Activated CD8-positive, alpha-beta memory T cell treated with anti-CD3 and anti-CD28 coated beads for 4 hours (primary cell): ENCODE results near the gene DENND2A.
A peak's percentile ranks its signal among the peaks of the same experiment; 100 is the strongest.
"Not testable (repeated sequence)": the region's sequence is repeated elsewhere in the genome, so short reads cannot be mapped to it uniquely, and the experiment has no call there.

Source experiments
- DNase-seq, 2 donors: peaks; one replicate each; pipeline ENCODE4 v3.0.0-alpha.2; 2020; ENCODE audit warnings: low read depth in 2 of 2

Gene DENND2A

DNA sequence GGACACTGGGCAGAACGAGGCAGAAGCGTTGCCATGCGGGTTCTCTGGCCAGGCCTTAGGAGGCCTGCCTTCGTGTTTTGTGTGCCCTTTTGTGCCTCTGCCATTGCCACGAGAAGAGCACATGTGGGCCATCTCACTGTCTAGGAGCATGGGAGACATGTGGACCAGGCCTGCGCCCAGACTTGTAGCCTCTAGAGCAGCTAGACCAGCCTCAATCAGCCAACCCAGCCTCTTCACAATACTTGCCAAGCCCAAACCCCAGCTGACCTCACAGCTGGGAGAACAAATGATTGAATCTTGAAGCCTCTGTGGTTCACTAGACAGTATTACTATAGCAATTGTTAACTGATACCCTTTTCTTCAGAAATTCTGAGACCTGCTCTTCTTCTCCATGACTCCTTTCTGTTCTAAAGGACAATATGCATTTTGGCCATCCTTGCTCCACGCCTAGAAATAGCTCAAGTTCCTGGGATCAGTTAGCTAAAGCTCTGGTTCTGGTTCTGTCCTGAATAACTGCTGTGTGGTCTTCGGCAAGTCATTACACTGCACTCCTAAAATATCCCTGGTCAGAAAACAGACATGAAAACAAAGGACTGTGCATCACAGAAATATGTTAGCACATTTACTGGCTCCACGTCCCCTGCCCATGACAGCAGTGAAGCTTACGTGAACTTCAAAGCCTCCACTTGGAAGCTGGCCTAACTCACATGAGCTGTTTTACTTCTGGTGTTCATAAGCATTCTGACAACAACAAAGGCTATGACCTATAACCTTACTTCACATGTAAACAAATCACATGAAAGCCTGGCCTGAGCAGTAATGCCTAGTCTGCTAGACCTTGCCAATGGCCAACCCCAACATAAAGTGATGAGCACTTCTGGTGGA lies 89.0 kb downstream of the DENND2A start:
- no peak for DNase-seq

DNA sequence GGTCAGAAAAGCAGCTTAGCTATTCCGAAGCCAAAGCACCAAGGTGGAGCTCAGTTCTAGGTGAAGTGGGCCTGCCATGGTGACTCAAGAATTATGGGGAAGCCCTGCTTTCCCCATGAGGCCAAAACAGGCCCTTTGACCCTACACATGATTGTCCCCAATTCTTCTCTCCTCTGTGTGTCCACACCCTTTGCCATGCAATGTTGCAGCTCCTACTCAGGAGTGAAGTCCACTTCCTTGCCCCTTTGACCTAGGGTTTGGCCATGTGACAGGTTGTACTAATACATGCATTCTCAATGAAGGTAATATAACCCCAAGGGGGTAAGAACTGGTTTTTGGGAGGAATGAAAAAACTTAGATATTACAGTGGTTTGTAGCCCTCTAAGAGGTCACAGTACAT lies 93.7 kb downstream of the DENND2A start:
- no peak for DNase-seq

DNA sequence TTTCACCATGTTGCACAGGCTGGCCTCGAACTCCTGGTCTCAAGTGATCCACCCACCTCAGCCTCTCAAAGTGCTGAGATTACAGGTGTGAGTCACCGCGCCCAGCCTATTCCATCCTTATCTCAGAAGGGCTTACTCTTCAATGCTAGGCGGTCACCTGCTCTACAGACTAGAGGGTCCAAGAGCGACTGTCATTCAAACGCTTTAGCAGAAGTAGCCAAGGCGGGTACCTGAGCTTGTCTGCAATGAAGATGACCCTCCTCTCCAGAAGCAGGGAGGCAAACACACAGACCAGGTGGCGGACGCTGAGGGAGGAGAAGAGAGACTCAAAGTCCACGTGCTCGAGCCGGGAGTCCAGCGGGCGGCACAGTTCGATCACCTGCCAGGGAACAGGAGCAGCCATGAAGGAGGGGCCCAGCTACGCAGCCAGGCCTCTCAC lies 96.2 kb downstream of the DENND2A start:
- no peak for DNase-seq

GRCh38 chr7:140542228-140542603 lies 98.4 kb downstream of the DENND2A start:
- DNase-seq, result no peak

DNA sequence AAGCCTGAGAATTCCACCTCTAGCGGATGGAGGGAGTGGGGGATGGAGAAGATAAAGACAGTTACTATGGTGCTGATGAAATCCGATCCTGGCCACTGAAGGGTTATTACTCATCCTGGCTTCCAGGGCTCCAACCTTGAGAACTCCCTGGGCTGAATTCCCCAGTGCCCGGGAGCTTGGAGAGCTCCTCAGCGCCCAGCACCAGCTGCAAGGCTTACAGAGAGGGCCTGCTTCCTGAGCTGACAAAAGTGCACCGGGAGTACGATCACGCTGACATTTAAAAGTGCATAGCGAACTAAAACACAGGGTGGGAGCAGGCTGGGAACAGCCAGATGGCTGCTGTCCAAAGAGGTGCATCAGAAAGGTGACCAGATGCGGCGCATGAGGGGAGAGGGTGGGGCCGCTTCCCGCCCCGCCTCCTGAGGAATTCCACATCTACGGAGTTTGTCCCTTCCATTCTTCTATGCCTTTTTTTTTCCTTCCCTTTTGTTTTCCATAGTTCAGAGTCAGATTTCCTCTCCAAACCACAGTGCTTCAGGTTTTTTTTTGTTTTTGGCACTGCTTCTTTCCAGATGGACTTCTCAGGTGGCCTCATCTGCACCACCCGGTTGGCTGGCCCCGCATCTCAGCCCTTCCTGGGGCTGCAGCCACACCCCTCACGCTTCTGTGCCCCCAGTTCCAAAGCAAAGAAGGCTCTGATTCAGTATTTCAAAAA lies 98.9 kb downstream of the DENND2A start:
- no peak for DNase-seq

DNA sequence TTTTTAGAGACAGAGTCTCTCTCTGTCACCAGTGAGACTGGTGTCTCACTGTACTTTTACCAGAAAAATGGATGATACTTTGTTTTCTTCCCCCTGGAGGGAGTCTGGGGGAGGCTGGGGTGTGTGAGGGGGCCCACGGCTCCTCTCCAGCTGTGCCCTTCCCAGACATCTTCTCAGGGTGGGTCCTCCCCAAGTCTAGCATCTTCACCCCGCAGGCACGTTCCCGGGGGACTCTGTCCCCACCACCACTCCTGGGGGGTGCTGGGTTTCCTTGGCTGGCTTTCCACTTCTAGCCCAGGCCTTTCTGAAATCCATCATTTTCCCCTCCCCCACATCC lies 99.5 kb downstream of the DENND2A start:
- no peak for DNase-seq

DNA sequence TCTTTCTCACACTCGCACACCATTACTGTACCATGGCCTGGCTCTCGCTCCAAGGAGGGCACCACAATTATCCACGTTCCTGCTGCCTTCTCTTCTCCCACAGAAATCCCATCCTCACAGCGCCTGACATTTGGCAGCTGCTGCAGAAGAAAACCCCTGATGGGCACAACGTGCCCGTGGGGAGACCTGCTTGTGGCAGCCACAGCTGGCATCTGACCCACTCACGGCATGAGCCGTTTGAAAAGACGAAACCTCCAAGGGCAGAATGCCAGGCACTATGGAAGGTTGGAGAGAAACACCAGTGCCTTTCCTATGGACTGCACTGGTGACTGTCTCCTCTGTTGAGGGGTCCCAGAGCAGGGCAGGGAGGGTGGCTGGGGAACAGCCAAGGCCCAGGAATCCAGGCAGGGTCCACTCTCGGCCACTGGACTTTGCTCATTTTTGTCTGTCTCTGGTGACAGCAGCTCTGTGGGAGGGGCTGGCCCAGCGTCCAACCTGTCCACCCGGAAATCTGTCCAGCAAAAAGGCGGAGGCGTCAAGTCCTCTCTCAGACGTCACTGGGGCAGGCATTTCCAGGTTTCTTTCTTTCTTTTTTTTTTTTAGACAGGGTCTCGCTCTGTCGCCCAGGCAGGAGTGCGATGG lies 100.4 kb downstream of the DENND2A start:
- DNase-seq, result no peak

GRCh38 chr7:140539461-140539860 lies 101.2 kb downstream of the DENND2A start:
- DNase-seq, result no peak

DNA sequence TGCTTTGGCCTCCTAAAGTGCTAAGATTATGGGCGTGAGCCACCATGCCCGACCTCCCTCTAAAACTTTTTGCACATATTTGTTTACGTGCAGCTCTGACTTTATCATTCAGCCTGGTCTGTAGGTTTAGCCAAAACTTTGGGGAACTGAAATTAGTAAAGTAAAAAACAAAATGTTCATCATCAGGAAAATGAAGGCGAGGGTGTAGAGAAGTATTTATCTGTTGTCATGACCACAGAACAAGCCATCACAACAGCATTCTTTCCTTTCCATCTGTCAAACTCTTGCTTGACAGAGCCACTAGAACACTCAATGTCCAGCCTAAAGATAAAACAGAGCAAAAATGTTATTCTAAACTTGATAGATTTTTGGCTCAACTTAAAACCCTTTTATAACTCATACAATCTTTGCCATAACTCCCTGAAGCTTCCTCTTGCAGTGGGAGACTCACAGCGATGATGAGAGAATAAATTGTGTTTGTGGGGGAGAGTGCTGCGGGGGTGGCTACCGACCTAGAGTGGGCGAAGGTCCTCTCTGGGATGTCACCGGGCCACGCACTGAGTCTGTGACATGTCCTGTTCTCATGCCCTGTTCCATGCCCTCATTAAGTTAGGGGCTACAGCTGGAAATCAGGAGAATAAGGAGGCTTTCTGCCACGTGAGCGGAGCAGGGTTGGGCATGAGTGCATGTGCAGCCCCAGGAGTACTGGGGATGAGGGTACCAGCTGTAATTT lies 102.7 kb downstream of the DENND2A start:
- no peak for DNase-seq

- no peak for DNase-seq
Measured at GRCh38 chr7:140534743-140535142, 105.9 kb downstream of the DENND2A start.

- DNase-seq, result no peak
Measured at GRCh38 chr7:140533394-140533872, 107.2 kb downstream of the DENND2A start.

GRCh38 chr7:140529428-140529827 lies 111.2 kb downstream of the DENND2A start:
- DNase-seq, result not testable (repeated sequence)

- no peak for DNase-seq
Measured at GRCh38 chr7:140526787-140527664, 113.6 kb downstream of the DENND2A start.

DNA sequence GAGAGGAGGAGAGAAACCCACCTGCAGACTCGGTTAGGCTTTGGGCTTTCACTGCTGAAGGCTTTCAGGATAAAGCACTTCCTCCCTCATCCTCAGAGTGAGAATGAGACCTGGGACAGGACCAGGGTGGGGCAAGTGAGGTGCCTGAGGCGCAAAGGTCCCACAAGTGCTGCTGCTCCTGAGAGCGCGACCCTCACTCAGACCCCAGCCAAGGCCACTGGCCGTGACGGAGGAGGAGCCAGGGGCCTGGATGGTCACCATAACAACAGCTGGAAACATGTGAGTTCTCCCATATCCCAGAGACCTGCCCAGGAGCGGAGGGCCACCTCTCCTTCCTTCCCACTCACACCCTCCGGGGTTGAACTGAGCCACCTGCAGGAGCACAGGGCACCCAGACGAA lies 114.4 kb downstream of the DENND2A start:
- no peak for DNase-seq

DNA sequence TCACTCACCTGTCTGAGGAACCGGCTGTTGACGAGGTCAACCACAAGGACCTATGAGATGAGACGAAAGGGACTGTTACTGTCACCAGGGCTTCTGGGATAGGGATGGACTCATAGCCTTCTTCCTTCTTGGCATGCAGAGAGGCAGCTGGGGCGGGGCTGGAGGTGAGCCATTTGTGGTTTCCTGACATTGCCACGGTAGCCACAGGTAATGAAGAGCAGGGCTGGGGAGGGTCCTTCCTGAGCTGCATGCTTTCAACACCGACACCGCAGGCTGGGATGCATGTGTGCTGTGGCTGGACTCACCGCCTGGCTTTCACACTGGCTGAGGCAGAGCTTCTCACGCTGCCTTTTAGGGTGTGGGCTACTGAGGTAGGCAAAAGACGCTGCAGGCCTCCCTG lies 114.9 kb downstream of the DENND2A start:
- DNase-seq, result peak in 1 of 2 donors; percentile 9

DNA sequence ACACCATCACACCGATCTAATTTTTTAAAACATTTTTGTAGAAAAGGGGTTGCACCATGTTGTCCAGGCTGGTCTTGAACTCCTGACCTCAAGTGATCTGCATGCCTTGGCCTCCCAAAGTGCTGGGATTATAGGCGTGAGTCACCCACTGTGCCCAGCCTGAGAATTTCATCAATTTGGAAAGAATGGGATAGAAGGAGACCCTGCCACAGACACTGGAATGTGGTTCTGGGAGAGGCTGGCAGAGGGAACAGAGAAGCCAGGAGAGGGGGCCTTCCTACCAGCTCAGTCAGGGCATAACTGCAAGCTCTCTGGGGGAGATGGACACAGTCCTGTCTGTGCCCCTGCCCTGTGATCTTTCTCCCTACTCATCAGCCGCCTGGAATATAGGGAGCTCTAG lies 119.2 kb downstream of the DENND2A start:
- DNase-seq, result no peak

DNA sequence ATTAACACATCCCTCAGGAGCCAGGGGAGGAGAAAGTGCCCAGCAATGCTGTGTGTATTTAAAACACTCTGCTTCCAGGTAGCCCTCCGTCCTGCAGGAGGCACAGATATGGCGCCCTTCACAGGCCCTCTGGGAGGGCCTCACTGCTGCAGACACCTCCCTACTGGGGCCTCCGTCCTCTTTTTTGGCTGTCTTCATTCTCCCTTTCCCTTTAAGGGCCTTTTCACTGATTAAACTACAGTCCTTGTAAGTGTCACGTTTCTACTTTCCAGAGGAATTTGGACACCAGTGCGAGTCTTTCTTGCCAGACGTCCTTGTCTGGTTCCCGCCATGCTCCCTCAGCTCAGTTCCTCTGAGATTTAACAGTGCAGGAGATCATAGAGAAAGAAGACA lies 121.6 kb downstream of the DENND2A start:
- no peak for DNase-seq

DNA sequence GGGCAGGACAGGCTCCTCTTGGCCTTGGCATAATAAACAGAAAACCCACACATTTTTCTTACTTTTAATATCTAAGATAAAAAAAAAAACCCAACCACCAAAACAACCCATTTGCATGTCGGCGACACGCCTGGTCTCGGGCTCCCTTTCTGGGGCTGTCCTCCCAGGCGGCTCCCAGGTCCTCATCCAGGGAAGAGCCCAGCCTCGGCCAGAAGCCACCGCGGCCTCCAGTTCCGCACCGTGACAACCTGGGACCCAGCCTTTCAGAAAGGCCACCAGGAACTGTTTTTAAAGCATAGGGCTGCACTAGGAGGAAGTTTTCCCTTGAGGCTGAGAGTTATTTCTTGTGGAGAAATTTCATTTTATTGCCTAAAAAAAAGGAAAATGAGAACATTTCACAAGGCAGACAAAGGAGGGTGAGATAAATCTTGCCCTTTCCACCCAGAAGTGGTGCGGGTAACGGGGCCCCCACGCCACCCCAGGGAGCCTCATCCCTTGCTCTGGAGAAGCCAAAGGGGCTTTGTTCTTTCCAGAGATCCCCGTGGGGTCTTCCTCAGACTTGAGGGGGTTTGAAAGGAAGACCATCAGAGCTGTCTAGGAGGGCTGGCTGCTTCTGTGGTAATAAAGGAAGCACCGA lies 122.1 kb downstream of the DENND2A start:
- DNase-seq, result no peak

- peak; percentile 14 to 21 for DNase-seq
Measured at GRCh38 chr7:140517546-140518369, 122.9 kb downstream of the DENND2A start.
